Amniotic epithelial cell (primary cell): ENCODE data around the gene DOLPP1.
A peak's percentile ranks its signal among the peaks of the same experiment; 100 is the strongest.
"Not testable (repeated sequence)": the region's sequence is repeated elsewhere in the genome, so short reads cannot be mapped to it uniquely, and the experiment has no call there.

Source experiments
- DNase-seq: peaks from one replicate; pipeline ENCODE4 v3.0.0-alpha.2; 2010; ENCODE audit warnings: low read depth

Gene DOLPP1, protein sequence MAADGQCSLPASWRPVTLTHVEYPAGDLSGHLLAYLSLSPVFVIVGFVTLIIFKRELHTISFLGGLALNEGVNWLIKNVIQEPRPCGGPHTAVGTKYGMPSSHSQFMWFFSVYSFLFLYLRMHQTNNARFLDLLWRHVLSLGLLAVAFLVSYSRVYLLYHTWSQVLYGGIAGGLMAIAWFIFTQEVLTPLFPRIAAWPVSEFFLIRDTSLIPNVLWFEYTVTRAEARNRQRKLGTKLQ

GRCh38 chr9:129080601-129081387, at the start of gene DOLPP1:
TSS of gene DOLPP1 (plus strand) at chr9:129081111. CDS start at chr9:129081132, 21 bp downstream.
- peak; percentile 99 for DNase-seq

DNA sequence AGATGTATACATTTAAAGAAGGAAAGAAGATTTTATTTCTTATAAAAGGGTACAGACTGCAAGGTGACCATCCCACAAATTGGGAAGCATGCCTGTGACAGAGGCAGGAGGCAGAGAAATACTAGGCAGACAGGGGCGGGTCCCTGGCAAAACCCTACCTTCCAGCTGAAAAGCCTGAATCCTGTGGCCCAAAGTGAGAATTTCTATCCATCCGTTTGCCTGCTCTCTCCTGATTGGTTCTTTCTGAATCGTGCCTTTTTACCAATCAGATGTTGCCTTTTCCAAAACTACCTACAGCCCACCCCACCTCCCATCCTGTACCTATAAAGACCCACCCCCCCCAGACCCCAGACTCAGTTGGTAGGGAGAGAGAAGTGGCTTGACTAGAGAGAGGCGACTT, 49.4 kb upstream of the DOLPP1 start:
- no peak for DNase-seq

DNA sequence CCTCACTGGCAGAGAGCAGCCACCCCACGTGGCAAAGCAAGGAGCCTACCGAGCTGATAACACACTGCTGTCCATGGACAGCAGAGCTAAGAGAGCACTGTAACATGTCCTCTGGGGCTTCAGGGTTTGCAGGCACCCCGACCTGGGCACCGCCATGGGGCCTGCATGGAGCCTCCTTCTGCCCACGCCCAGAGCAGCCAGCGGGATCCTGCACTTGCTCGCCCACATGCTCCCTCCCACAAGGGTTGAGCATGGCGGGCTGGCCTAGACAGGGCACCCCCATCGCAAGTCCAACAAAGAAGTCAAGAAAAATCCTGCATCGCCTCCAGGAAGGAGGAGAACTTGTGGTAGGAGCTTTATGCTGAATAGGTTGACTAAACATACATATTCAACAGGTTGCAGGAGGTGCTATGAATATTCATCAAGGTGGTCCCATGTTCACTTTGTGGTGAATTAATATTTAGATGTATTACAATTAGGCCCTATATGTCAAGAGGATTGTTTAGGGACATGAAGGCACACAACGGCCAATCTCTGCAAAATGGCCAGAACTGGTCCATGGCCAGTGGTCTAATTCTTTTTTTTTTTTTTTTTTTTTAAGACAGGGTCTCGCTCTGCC, 48.3 kb upstream of the DOLPP1 start:
- DNase-seq = no peak

DNA sequence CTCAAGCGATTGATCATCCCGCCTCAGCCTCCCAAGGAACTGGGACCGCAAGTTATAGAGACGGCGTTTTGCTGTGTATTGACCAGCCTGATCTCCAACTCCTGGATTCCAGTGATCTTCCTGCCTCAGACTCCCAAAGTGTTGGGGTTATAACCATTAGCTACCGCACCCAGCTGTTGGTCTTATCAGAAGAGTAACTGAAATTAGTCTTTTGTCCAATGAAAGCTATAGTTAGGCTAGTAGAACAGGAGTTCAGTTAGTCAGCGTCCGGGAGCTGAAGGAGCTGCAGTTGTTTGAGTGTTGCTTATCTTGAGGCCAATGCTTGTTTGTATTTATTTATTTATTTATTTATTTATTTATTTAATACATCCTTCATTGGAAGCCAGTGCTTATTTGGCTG, 47.7 kb upstream of the DOLPP1 start:
- DNase-seq = no peak

DNA sequence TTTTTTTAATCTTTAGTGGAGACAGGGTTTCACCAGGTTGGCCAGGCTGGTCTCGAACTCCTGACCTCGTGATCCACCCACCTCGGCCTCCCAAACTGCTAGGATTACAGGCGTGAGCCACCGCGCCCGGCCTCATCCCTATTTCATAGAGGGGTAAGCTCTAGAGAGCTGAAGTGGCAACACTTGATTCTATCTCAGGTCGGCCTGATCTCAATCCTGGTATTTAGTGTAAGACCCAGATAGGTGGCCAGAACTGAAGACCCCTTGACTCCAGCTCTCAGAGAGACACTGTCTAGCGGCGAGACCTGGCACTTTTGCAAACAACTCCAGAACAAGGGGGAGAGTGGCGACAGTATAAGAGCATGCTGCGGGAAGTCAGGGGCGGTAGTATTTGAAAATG, 45.1 kb upstream of the DOLPP1 start:
- DNase-seq = not testable (repeated sequence)

- peak; percentile 98 for DNase-seq
These were observed 44.5 kb upstream of the DOLPP1 start, which contains the start of gene MIGA2 for GRCh38 chr9:129036241-129036922. TSS of gene MIGA2 (plus strand) at chr9:129036626. CDS start at chr9:129040595, 3,969 bp downstream.

DNA sequence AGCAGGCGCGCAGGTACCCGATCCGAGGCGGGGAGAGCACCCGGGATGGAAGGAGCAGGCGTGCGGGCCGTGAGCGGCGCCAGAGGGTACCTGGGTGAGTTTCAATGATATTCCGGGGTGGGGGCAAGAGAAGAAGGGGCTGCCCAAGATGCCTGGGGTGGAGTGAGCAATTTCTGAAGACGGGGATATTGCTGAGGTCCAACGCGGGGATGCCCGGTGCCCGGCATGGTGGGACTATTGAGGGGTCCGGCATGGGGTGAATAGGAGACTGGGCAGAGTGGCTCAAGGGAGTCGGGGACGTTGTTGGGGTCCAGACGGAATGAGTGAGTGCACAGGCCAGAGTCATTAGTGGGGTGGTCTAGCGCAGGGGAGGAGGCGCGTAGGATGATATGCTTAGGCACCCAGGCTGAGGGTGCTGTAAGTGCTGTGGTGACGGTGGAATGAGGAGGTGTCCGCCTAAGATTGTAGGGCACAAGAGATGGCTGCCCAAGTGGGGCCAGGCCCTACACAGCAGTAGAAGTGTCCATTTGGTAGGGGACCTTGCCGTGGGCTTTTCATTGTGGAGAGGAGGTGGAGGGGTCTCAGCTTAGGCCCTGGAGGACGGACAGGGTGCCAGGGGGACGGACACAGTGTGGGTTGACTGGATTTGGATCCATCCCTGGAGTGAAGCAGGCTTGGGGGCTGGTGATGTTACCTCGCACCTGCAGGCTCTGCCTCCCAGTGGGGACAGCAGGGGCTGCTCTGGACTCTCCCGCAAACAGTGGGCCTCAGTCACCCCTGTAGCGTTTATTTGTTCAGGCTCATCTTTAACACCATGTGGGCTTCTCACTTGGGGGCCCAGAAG, 43.8 kb upstream of the DOLPP1 start:
- DNase-seq = no peak

GRCh38 chr9:129037767-129038098, 43.2 kb upstream of the DOLPP1 start:
- DNase-seq = no peak

DNA sequence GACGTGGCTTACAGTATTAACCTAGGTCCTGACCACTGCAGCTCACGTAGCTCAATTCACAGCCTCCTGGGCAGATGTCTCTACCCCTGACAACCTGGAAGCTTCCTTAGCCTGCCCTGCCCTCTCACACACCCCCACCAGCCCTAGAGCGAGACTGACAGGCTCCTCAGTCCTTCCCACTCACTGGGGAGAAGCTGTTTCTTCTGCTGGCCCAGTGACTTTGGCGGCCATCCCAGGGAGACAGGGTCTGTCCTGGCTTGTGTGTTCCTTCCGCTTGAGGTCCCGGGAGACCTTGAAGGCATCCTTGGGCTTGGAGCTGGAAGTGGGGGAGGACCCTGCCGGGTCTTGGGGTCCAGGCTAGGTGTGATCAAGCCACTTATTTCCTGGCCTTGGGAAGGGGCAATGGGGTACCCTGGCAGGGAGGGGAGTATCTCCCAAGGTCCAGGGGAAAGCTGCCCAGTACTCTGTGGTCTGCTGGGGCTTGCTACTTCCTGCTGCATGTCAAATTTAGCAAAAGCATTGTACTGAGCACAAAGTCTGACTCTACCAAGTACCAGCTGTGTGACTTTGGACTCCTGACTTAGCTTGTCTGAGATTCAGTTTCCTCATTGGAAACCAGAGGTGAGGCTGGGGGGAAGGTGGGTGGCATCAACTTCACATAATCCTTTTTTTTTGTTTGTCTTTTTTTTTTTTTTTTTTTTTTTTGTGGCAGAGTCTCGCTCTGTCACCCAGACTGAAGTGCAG, 42.6 kb upstream of the DOLPP1 start:
- no peak for DNase-seq

DNA sequence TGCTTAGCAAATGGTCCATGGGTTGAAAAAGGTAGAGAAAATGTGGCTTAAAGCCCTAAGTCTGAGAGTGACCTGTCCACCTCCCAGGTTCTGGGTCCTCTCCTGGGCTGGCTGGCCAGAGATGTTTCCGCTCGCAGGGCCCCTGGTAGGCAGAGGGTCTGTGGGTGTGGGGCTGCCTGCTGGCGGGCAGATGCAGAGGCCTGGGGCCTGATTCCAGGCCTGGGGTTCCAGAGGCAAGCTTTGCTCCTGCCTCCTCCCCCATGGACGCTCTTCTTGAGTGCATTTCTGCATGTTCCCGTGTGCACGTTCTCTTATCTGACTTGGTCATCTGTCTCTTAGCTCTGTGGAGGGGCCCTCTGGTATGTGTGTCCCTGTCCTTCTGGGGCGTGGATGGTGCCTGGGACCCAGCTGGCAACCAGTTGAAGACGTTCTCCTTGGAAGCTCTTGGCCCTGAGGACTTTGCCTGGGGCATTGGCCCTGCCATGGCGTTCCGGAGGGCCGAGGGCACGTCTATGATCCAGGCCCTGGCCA, 40.7 kb upstream of the DOLPP1 start:
- DNase-seq = no peak

GRCh38 chr9:129042016-129042415, 38.9 kb upstream of the DOLPP1 start:
- no peak for DNase-seq

- no peak for DNase-seq
These were observed 28.3 kb upstream of the DOLPP1 start for GRCh38 chr9:129052592-129052991.

- DNase-seq = no peak
These were observed 27.9 kb upstream of the DOLPP1 start for GRCh38 chr9:129053020-129053419.

- DNase-seq = no peak
These were observed 26.6 kb upstream of the DOLPP1 start for GRCh38 chr9:129054163-129054851.

DNA sequence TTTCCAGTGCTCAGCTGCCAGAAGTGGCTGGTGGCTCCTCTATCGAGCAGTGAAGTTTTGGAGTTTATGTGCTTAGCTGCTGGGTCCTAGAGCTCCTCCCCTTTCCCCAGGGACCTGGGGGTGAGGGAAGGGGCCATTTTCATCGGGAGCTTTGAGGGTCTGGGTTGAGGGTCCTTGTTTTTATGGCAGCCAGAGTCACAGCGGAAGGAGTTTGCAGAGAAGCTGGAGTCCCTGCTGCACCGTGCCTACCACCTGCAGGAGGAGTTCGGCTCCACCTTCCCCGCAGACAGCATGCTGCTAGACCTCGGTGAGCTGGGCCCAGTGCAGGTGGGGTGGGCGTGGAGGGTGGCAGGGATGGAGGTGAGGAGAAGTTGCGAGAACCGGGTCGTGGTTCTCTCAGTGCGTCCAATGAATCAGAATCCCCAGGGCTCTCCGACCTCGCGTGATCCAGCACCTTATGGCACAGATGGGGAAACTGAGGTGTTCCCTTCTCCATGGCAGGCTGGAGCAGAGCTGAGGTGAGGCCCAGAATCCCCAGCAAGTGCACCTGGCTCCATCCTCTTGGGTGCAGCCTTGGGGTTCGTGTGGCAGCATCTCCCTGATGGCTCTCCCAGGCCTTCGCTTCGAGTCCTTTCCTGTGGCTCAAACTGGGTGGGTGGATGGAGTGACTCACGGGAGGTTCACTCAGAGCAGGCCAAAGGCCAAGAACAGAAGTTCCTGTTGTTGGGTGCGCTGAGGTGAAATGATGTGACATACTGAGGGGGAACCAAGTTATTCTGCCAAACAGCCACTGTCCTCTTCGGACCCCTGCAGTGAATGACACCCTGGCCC, 21.7 kb upstream of the DOLPP1 start:
- peak; percentile 52 for DNase-seq

- DNase-seq = no peak
These were observed 20.8 kb upstream of the DOLPP1 start for GRCh38 chr9:129059796-129060785.

DNA sequence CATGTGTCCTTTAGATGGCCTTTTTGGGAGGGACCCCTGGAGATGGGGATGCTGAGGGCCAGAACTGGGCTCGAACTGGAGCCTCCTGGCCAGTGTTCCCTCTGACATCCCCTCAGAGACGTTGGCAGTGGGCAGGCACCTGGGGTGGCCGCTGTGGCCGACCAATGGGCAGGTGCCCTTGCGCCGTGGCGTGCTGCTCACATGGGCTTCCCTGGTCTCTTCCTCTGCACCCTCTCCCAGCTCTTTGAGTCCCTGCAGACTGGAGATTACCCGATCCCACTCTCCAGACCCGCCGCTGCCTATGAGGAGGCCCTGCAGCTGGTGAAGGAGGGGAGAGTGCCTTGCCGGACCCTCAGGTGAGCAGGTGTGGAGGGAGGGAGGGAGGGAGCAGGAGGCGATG, 19.9 kb upstream of the DOLPP1 start:
- no peak for DNase-seq

DNA sequence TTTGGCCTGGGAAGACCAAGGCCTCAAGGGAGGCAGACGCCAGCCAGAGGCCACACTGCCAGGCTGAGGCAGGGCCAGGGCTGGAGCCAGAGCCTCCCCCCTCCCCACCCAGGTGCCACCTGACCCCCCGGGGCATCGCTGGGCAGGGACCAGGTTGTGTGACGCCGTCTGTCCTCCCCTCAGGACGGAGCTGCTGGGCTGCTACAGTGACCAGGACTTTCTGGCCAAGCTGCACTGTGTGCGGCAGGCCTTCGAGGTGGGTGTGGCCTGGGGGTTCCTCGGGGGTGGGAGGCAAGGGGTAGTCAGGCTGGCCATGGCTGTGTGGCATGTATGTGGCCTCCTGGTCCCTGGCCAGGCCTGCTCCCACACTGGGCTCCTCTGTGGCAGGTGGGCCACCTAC, 17.9 kb upstream of the DOLPP1 start:
- DNase-seq = no peak
